ENCODE results near the gene STOML2. TPM values are rescaled to one million over a fixed set of nuclear protein-coding genes. Genes with fewer than 3 reads are reported as not detected.

The STOML2 gene
- total and polyA plus RNA-seq, 9 of the 15 experiments (the other 6 are each of a cell fraction or from before 2014, with no cell fraction given): 110 to 220 (median 174) TPM

GRCh38 chr9:35112257-35113020, 9.5 kb upstream of the STOML2 start:
- H3K27ac ChIP-seq (ENCODE audit: extremely low read depth, low read depth, low read length): peak overlapping the region; percentile 58
- peak overlapping the region; percentile 9; the same call in 1 of the 2 replicates for H3K4me3 ChIP-seq
- H3K4me1 ChIP-seq (replicated peaks in 1 of 2; ENCODE audit: control insufficient read depth in 2 of 2, insufficient read depth in 2 of 2, low read length in 2 of 2): peaks cover 49 to 59% of the 10 kb centered on the region in 2 experiments
- H2AFZ ChIP-seq (ENCODE audit: low read depth, low read length): peak overlapping the region; percentile 38
- peak overlapping the region; percentile 61 for H3K4me2 ChIP-seq (ENCODE audit: insufficient read depth, low read length)
- H4K20me1 ChIP-seq (replicated peaks; ENCODE audit: control insufficient read depth, insufficient read depth, low read length): peaks cover 4% of the 10 kb centered on the region
- H3K9me1 ChIP-seq (ENCODE audit: control insufficient read depth, insufficient read depth, low read length): no peaks in the 10 kb centered on the region
- peaks cover 47% of the 10 kb centered on the region for H3K79me2 ChIP-seq (ENCODE audit: control insufficient read depth, insufficient read depth, low read length)
- ChIA-PET CTCF (ENCODE audit: low intra/inter-chr PET ratio) (no interaction called here), POLR2A (interaction anchor here (0.6 to 1.2 kb wide), 3 partner anchors 11 to 681 kb away, joined by 3 read pairs; no protein-coding TSS in a partner anchor)
- H3K36me3 ChIP-seq (ENCODE audit: control insufficient read depth, insufficient read depth, low read length): peaks cover 8% of the 10 kb centered on the region; the same call in 1 of the 3 replicates
- BruUV-seq (replicated peaks): no TSS peak
- in situ Hi-C loops (cut with MboI): no loop called here
- 26% methylated on average over 3 of the region's 3 CpGs for WGBS (ENCODE audit: insufficient coverage, low coverage, missing lambda C conversion rate)
- intact Hi-C loops (cut with micrococcal nuclease): no loop called here
- TF ChIP-seq GABPA (tag; conservative IDR thresholded peaks at IDR 0.05; ENCODE audit: low read depth) (no peak), MNT (conservative IDR thresholded peaks at IDR 0.05) (no peak), FIP1L1 (IDR thresholded peaks at IDR 0.05; ENCODE audit: low read depth, low read length, poor library complexity, severe bottlenecking) (no peak), JUND (IDR thresholded peaks at IDR 0.05; ENCODE audit: borderline replicate concordance, low read depth, low read length) (peak; percentile 38; the same call in 1 of the 2 replicates), JUND (tag; IDR thresholded peaks at IDR 0.05; ENCODE audit: borderline replicate concordance, low read depth, low read length) (no peak), MTF1 (CRISPR knock-in tag; IDR thresholded peaks at IDR 0.05; ENCODE audit: borderline replicate concordance) (no peak), ZNF280A (IDR thresholded peaks at IDR 0.05; ENCODE audit: low read depth, partially characterized antibody) (no peak), FOSL1 (tag; conservative IDR thresholded peaks at IDR 0.05) (0 out of 2 replicates have a peak, but pooled peaks have one; percentile 39), LARP7 (IDR thresholded peaks at IDR 0.05) (no peak), ARID1B (IDR thresholded peaks at IDR 0.05) (no peak), CBFB (CRISPR knock-in tag; IDR thresholded peaks at IDR 0.05) (no peak), CBFA2T3 (IDR thresholded peaks at IDR 0.05) (no peak), FOXJ2 (tag; IDR thresholded peaks at IDR 0.05) (0 out of 2 replicates have a peak, but pooled peaks have one; percentile 2), ZBTB17 (CRISPR knock-in tag; IDR thresholded peaks at IDR 0.05) (no peak), PHTF2 (CRISPR knock-in tag; IDR thresholded peaks at IDR 0.05) (no peak), SP2 (IDR thresholded peaks at IDR 0.05; ENCODE audit: extremely low read depth, low read depth, low read length, poor library complexity, severe bottlenecking) (no peak)
- DNase-seq (ENCODE audit: extremely low read depth in 1 of 4, low spot score in 3 of 4) (peak in 1 of 4 experiments; percentile 45), FAIRE-seq (peak; percentile 79), ATAC-seq (no peak)
- peak overlapping the region in 1 of 2 experiments; percentile 48; a peak in 3 of 4 replicates for H3K9ac ChIP-seq (ENCODE audit: insufficient read depth in 1 of 2, low read depth in 2 of 2, low read length in 2 of 2)
- H3K9me3 ChIP-seq (replicated peaks; ENCODE audit: control insufficient read depth, insufficient read depth, low read depth, low read length): no peaks in the 10 kb centered on the region
- no peaks in the 10 kb centered on the region for H3K27me3 ChIP-seq (ENCODE audit: control insufficient read depth in 2 of 2, insufficient read depth in 2 of 2, low read length in 2 of 2)
